Neuronal stem cell (in vitro differentiated cells): ENCODE data around the gene CD200.

ENCODE experiments used
- DNase-seq: peaks from one replicate; pipeline ENCODE4 v3.0.0-alpha.2; 2013; ENCODE audit warnings: low spot score
- H2AFZ ChIP-seq: one replicate; pipeline ENCODE4 v1.6.1; 2013; ENCODE audit warnings: mild to moderate bottlenecking, low read length, inconsistent platforms
- H2AK5ac ChIP-seq: 2 replicates; pipeline ENCODE4 v1.6.1; 2013; ENCODE audit warnings: low read depth, mild to moderate bottlenecking, inconsistent platforms, low read length, moderate library complexity, mixed read lengths
- H2BK120ac ChIP-seq: 2 replicates; pipeline ENCODE4 v1.6.1; 2013; ENCODE audit warnings: low read depth, mild to moderate bottlenecking, inconsistent platforms, low read length, moderate library complexity, mixed read lengths
- H2BK12ac ChIP-seq: one replicate; pipeline ENCODE4 v1.6.1; 2013; ENCODE audit warnings: low read length, inconsistent platforms
- H2BK15ac ChIP-seq: 2 replicates; pipeline ENCODE4 v1.6.1; 2013; ENCODE audit warnings: mild to moderate bottlenecking, low read length, inconsistent platforms, mixed read lengths
- H2BK5ac ChIP-seq: one replicate; pipeline ENCODE4 v1.6.1; 2013; ENCODE audit warnings: inconsistent platforms, mild to moderate bottlenecking, low read length, moderate library complexity
- H3K14ac ChIP-seq: one replicate; pipeline ENCODE4 v1.6.1; 2013; ENCODE audit warnings: low read length, inconsistent platforms
- H3K18ac ChIP-seq: 2 replicates; pipeline ENCODE4 v1.6.1; 2013; ENCODE audit warnings: low read length, inconsistent platforms
- H3K23ac ChIP-seq: 2 replicates; pipeline ENCODE4 v1.6.1; 2013; ENCODE audit warnings: low read depth, mild to moderate bottlenecking, mixed read lengths, low read length, inconsistent platforms; ENCODE audit not compliant: poor library complexity
- H3K27ac ChIP-seq: replicated peaks from 3 replicates; pipeline ENCODE4 v1.5.1; 2013; ENCODE audit warnings: low read length, inconsistent platforms
- H3K27me3 ChIP-seq, 3 experiments: 2 replicates each; pipeline ENCODE4 v1.6.1; 2013; ENCODE audit warnings: low read length in 3 of 3, mild to moderate bottlenecking in 2 of 3, inconsistent platforms in 1 of 3, low read depth in 1 of 3, mixed read lengths in 1 of 3, moderate library complexity in 1 of 3; ENCODE audit not compliant: control insufficient read depth in 3 of 3, insufficient read depth in 3 of 3
- H3K36me3 ChIP-seq, 2 donors: replicated peaks in 1 of 2; 2 replicates each; pipeline ENCODE4 v1.6.1; 2013; ENCODE audit warnings: low read length in 2 of 2; ENCODE audit not compliant: control insufficient read depth in 2 of 2, insufficient read depth in 2 of 2
- H3K4ac ChIP-seq: 2 replicates; pipeline ENCODE4 v1.6.1; 2013; ENCODE audit warnings: inconsistent platforms, mild to moderate bottlenecking, low read length, moderate library complexity
- H3K4me1 ChIP-seq, 2 donors: 1 replicate in 1 of 2; 2 replicates in 1 of 2; pipeline ENCODE4 v1.6.1; 2013; ENCODE audit warnings: low read length in 2 of 2, low read depth in 1 of 2; ENCODE audit not compliant: control insufficient read depth in 2 of 2, insufficient read depth in 1 of 2
- H3K4me2 ChIP-seq: one replicate; pipeline ENCODE4 v1.6.1; 2013; ENCODE audit warnings: mild to moderate bottlenecking, low read length, inconsistent platforms; ENCODE audit not compliant: insufficient read depth, poor library complexity, severe bottlenecking
- H3K4me3 ChIP-seq, 2 donors: 2 replicates each; pipeline ENCODE4 v1.5.1; 2013; ENCODE audit warnings: low read length in 2 of 2, mild to moderate bottlenecking in 2 of 2, inconsistent platforms in 1 of 2, moderate library complexity in 1 of 2
- H3K79me1 ChIP-seq: one replicate; pipeline ENCODE4 v1.6.1; 2013; ENCODE audit warnings: low read depth, mild to moderate bottlenecking, inconsistent platforms, low read length, moderate library complexity
- H3K9ac ChIP-seq: one replicate; pipeline ENCODE4 v1.6.1; 2013; ENCODE audit warnings: mild to moderate bottlenecking, low read depth, low read length, inconsistent platforms; ENCODE audit not compliant: poor library complexity
- H3K9me3 ChIP-seq, 2 donors: replicated peaks in 1 of 2; 2 replicates each; pipeline versions ENCODE3 to v1.6.1; 2013; ENCODE audit warnings: low read length in 2 of 2, mild to moderate bottlenecking in 2 of 2, inconsistent platforms in 1 of 2, low read depth in 1 of 2, mixed read lengths in 1 of 2, moderate library complexity in 1 of 2; ENCODE audit not compliant: control insufficient read depth in 2 of 2, insufficient read depth in 1 of 2
- H4K8ac ChIP-seq: one replicate; pipeline ENCODE4 v1.6.1; 2013; ENCODE audit warnings: low read depth, mild to moderate bottlenecking, inconsistent platforms, low read length, moderate library complexity
- H4K91ac ChIP-seq: one replicate; pipeline ENCODE4 v1.6.1; 2013; ENCODE audit warnings: low read length, low read depth, mild to moderate bottlenecking, inconsistent platforms; ENCODE audit not compliant: poor library complexity
- WGBS, 2 donors: extraction: QIAGEN DNeasy Blood & Tissue Kit; methylation state at CpG; one replicate each; pipeline ENCODE4 v1.1.7; 2013; ENCODE audit warnings: missing lambda C conversion rate in 2 of 2, mixed read lengths in 1 of 2; ENCODE audit not compliant: insufficient read length in 2 of 2, insufficient replicate concordance in 1 of 2; ENCODE audit errors: extremely low coverage in 2 of 2; 5-methylcytosine and 5-hydroxymethylcytosine counted together

The CD200 gene

DNA sequence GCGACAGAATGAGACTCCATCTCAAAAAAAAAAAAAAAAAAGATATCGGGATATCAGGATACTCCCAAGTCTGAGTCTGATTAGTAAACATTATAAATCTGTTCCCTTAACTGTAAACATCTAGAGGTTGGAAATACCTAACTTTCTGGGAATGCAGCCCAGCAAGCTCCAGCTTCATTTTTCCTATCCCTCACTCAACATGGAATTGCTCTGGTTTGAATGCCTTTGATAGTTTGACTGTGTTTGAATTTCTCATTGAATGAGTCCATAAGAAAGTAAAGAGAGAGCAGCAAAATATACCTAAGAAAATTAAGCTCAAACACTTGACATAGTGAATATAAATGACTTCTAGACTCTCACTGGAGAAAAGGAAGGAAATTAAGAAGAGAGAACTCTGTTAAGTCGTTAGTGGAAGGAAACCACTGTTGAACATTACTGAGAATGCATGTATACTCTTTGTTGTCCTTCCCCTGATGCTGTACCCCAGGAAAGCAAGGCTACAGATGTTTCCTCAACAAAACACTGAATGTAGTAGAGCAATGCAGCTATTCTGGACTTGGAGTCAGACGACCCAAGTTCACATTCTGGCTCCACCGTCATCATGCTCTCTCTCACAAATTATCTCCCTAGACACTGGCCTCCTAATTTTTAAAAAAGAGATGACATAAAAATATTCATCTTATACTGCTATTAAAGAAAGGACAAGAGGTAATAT lies 62.4 kb downstream of the CD200 start:
- no peak overlapping the region for H2BK12ac ChIP-seq
- peaks cover 8 to 12% of the 10 kb centered on the region in 2 donors for H3K4me1 ChIP-seq
- no peak overlapping the region for H2BK5ac ChIP-seq
- no peak overlapping the region for H4K91ac ChIP-seq
- no peak overlapping the region for H3K9ac ChIP-seq
- H2BK15ac ChIP-seq: no peak overlapping the region
- H3K4me3 ChIP-seq: no peak overlapping the region
- no peak overlapping the region for H3K23ac ChIP-seq
- H4K8ac ChIP-seq: no peak overlapping the region
- no peaks in the 10 kb centered on the region for H3K79me1 ChIP-seq
- no peak overlapping the region for H2BK120ac ChIP-seq
- H3K27ac ChIP-seq: no peak overlapping the region
- DNase-seq: no peak
- no CpG with 5 or more reads among the region's 5 CpGs for WGBS, 2 donors
- H3K14ac ChIP-seq: no peak overlapping the region
- no peak overlapping the region for H3K4me2 ChIP-seq
- no peak overlapping the region for H2AFZ ChIP-seq
- H3K36me3 ChIP-seq: no peaks in the 10 kb centered on the region
- H3K27me3 ChIP-seq: no peaks in the 10 kb centered on the region
- H2AK5ac ChIP-seq: no peak overlapping the region
- peaks cover 2 to 11% of the 10 kb centered on the region in 2 donors for H3K9me3 ChIP-seq
- no peak overlapping the region for H3K18ac ChIP-seq
- H3K4ac ChIP-seq: no peak overlapping the region

DNA sequence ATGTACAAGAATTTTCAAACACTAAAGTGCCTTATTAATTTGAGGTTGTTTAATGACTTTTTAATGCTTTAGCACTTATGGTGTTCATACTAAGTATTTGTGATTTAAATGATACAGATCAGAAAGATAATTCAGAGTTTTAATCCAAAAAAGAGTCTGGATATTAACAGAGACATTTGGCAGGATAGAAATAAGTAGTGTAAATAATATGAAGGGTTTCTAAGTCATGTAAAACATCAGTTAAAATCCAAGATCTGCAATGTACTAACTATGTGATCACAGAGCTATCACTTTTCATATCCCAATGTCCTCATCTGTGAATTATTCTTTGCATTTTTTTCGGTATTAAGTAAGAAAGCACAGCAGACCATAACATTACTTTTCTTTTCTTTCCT lies 62.9 kb downstream of the CD200 start:
- H3K4me1 ChIP-seq: peaks cover 7 to 9% of the 10 kb centered on the region in 2 donors

DNA sequence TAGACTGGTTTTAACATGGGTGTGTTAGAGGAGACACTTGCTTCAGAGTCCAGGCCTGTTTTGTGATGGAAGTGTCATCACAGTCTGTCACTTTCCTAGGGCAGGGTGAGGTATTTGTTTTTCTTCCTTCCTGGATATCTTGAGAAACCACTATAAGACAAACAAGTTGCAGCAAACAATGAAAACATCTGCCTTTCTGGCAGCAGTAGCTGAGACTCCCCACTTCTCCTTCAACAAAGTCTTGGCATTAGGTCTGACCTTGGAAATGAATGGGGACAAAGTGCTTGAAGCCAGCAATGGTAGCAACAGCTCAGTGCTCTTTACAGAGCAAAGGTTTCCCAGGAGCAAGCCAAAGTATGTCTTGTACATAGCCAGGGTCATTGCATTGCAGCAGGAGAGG lies 64.6 kb downstream of the CD200 start:
- Histone ChIP-seq H2BK5ac (no peak overlapping the region), H4K8ac (no peak overlapping the region), H3K79me1 (no peaks in the 10 kb centered on the region), H3K27ac (no peak overlapping the region), H3K4me3 (no peak overlapping the region), H3K4me1 (peaks cover 0 to 1% of the 10 kb centered on the region in 2 donors), H3K23ac (no peak overlapping the region), H2BK120ac (no peak overlapping the region), H2AFZ (peak overlapping the region; percentile 42), H3K9ac (no peak overlapping the region), H2BK12ac (no peak overlapping the region), H3K4me2 (no peak overlapping the region), H4K91ac (no peak overlapping the region), H3K9me3 (peaks cover under 1 to 5% of the 10 kb centered on the region in 2 donors), H2BK15ac (no peak overlapping the region), H2AK5ac (no peak overlapping the region), H3K14ac (no peak overlapping the region), H3K4ac (no peak overlapping the region), H3K36me3 (no peaks in the 10 kb centered on the region), H3K27me3 (no peaks in the 10 kb centered on the region), H3K18ac (no peak overlapping the region)
- DNase-seq: no peak

More for the DNA sequence above, 62.9 kb downstream of the CD200 start:
- Histone ChIP-seq H3K4me3 (no peak overlapping the region), H2BK5ac (no peak overlapping the region), H3K27me3 (no peaks in the 10 kb centered on the region), H3K14ac (no peak overlapping the region), H2AK5ac (no peak overlapping the region), H3K36me3 (no peaks in the 10 kb centered on the region), H4K8ac (no peak overlapping the region), H3K9me3 (peaks cover 2 to 11% of the 10 kb centered on the region in 2 donors), H2BK15ac (no peak overlapping the region), H2BK120ac (no peak overlapping the region), H3K4me2 (no peak overlapping the region), H2AFZ (no peak overlapping the region), H2BK12ac (no peak overlapping the region), H3K9ac (no peak overlapping the region), H3K18ac (no peak overlapping the region), H3K4ac (no peak overlapping the region), H3K27ac (no peak overlapping the region), H4K91ac (no peak overlapping the region), H3K23ac (no peak overlapping the region), H3K79me1 (no peaks in the 10 kb centered on the region)
- WGBS, 2 donors: no CpG with 5 or more reads among the region's 1 CpG
- no peak for DNase-seq

DNA sequence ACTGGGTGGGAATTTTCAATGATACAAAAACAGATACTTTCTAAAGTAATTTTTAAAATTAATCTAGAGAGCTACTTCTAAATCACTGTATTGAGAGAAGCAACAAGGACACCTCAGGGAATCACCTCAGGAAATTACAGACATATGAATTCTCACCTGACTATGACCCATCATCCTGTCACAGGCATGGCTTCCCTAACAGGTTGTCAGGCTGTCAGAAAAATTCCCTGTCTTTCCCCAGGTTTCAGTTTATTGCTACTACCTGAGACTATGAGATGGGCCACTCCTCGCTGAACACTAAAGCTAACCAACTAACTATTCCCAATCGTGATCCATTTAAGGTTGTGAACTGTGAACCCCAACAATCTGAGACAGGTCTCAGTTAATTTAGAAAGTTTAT lies 66.1 kb downstream of the CD200 start:
- Histone ChIP-seq H2BK15ac (no peak overlapping the region), H2AFZ (no peak overlapping the region), H3K4ac (no peak overlapping the region), H2BK120ac (no peak overlapping the region), H3K36me3 (no peaks in the 10 kb centered on the region), H3K23ac (no peak overlapping the region), H3K4me2 (no peak overlapping the region), H3K9ac (no peak overlapping the region), H3K14ac (no peak overlapping the region), H3K18ac (no peak overlapping the region), H2BK5ac (no peak overlapping the region), H3K4me3 (no peak overlapping the region), H3K9me3 (no peaks in the 10 kb centered on the region), H3K27ac (no peak overlapping the region), H3K79me1 (no peaks in the 10 kb centered on the region), H3K4me1 (peaks cover 0 to 1% of the 10 kb centered on the region in 2 donors), H2BK12ac (no peak overlapping the region), H3K27me3 (no peaks in the 10 kb centered on the region), H2AK5ac (no peak overlapping the region), H4K91ac (no peak overlapping the region), H4K8ac (no peak overlapping the region)
- no peak for DNase-seq
- no CpG with 5 or more reads among the region's 2 CpGs for WGBS, 2 donors
